Renal pelvis (tissue), 4 donors: ENCODE measurements around the gene TAPBP. TPM values are rescaled to one million over a fixed set of nuclear protein-coding genes. Genes with fewer than 3 reads are reported as not detected.

Source experiments
- DNase-seq: peaks from one replicate; pipeline ENCODE4 v3.0.0-alpha.2; 2013
- polyA plus RNA-seq, 3 donors: library from polyadenylated mRNA; unstranded; fragments of 120-200 nt; gene quantifications; one replicate each; pipeline ENCODE4 v1.2.1, GENCODE V29; 2013; ENCODE audit not compliant: insufficient read length in 3 of 3

Gene TAPBP
- polyA plus RNA-seq, 3 donors: 34.8 to 50.6 (median 50.2) TPM

DNA sequence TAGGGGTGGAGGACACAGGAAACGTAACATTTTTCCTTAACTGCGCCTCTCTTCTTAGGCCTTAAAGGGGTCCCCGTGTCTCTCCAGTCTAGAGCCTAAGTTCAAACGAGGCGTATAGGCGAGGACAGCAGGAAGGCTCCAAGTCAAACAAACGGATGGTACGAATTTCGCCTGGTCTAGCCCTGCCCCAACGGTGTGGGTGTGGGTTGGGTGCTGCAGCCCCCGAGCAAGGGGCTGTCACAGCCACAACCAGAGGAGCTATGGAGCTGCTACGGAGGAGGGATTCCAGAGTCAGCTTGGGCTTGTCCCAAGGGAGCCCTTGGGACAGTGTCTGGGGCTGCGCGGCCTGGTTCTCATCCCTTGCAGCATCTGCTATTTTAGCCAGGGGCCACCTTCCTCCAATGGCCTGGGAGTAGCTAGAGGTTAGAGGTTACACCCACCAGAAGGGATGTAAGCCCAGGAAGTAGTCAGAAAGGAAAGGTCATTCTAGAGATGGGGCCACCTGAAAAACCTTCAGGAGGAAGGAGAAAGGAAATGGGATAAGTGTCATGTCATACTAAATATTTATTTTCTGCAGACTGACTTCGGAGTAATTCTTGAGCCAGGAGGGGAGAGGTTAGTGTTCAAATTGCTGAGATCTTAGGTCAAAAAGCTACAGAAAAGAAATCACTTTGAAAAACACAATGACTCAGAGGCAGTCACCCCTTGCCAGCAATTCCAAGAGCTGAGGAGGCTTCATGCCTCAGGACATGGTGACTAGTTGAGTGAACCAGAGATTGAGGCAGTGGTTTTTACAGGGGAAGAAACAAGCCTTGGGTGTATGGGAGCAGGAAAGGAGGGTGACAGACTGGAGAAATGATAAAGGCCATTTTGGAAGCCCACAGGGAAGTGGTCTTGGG is 63.9 kb downstream of the TAPBP start:
- no peak for DNase-seq

Other genes with a start within 250 kb of the TAPBP start
- 10 to 100 TPM in 2 of 3 donors, 1 to 10 TPM in 1; 9.8 to 22.0 (median 21.3) TPM for gene HLA-DPA1, start 240.4 kb downstream of the TAPBP start, polyA plus RNA-seq
- 10 to 100 TPM; 13.0 to 21.6 (median 19.9) TPM for gene HLA-DPB1, start 238.1 kb downstream of the TAPBP start, polyA plus RNA-seq
- 1 to 10 TPM; 4.8 to 7.7 (median 5.8) TPM for gene COL11A2, start 121.6 kb downstream of the TAPBP start, polyA plus RNA-seq
- gene RXRB, start 113.4 kb downstream of the TAPBP start, polyA plus RNA-seq: 10 to 100 TPM; 58.1 to 67.5 (median 61.9) TPM
- gene SLC39A7, start 113.2 kb downstream of the TAPBP start, polyA plus RNA-seq: 100 to 1,000 TPM; 104 to 127 (median 121) TPM
- gene HSD17B8, start 109.4 kb downstream of the TAPBP start, polyA plus RNA-seq: 10 to 100 TPM; 28.0 to 31.6 (median 31.2) TPM
- 10 to 100 TPM; 61.9 to 65.3 (median 61.9) TPM for gene RING1, start 105.6 kb downstream of the TAPBP start, polyA plus RNA-seq
- gene VPS52, start 42.2 kb downstream of the TAPBP start, polyA plus RNA-seq: 10 to 100 TPM; 71.3 to 95.2 (median 91.5) TPM
- 1,000 to 10,000 TPM; 3,032 to 3,633 (median 3,084) TPM for gene RPS18, start 42.0 kb downstream of the TAPBP start, polyA plus RNA-seq
- gene B3GALT4, start 37.0 kb downstream of the TAPBP start, polyA plus RNA-seq: 1 to 10 TPM; 5.2 to 5.9 (median 5.3) TPM
- gene WDR46, start 24.8 kb downstream of the TAPBP start, polyA plus RNA-seq: 10 to 100 TPM; 70.0 to 73.9 (median 70.6) TPM
- gene PFDN6, start 24.5 kb downstream of the TAPBP start, polyA plus RNA-seq: 10 to 100 TPM; 74.9 to 83.0 (median 75.8) TPM
- gene RGL2, start 15.1 kb downstream of the TAPBP start, polyA plus RNA-seq: 100 to 1,000 TPM; 121 to 133 (median 130) TPM
- gene ZBTB22, start 3.7 kb upstream of the TAPBP start, polyA plus RNA-seq: 10 to 100 TPM; 26.1 to 27.5 (median 26.2) TPM
- 10 to 100 TPM; 57.2 to 64.0 (median 58.2) TPM for gene DAXX, start 8.9 kb upstream of the TAPBP start, polyA plus RNA-seq
- 10 to 100 TPM; 42.2 to 54.6 (median 43.3) TPM for gene KIFC1, start 77.7 kb upstream of the TAPBP start, polyA plus RNA-seq
- gene PHF1, start 96.9 kb upstream of the TAPBP start, polyA plus RNA-seq: 10 to 100 TPM; 68.7 to 82.5 (median 74.8) TPM
- 100 to 1,000 TPM; 225 to 264 (median 238) TPM for gene CUTA, start 104.0 kb upstream of the TAPBP start, polyA plus RNA-seq
- gene SYNGAP1, start 106.0 kb upstream of the TAPBP start, polyA plus RNA-seq: 10 to 100 TPM; 31.5 to 40.8 (median 37.8) TPM
- gene ZBTB9, start 140.5 kb upstream of the TAPBP start, polyA plus RNA-seq: 10 to 100 TPM; 13.7 to 16.4 (median 14.9) TPM